ENCODE measurements around the gene DCBLD2. TPM values are rescaled to one million over a fixed set of nuclear protein-coding genes. Genes with fewer than 3 reads are reported as not detected.
A peak's percentile ranks its signal among the peaks of the same experiment; 100 is the strongest.

The DCBLD2 gene
- total and polyA plus RNA-seq, 2 of the 13 experiments (the other 11 are each of a cell fraction or from before 2014, with no cell fraction given), result 43.8 to 56.9 TPM

- TF ChIP-seq ZKSCAN1 (IDR thresholded peaks at IDR 0.05; ENCODE audit: low read length), result no peak
- TF ChIP-seq ZBTB33 (CRISPR knock-in tag; IDR thresholded peaks at IDR 0.05), result no peak
- no peak for TF ChIP-seq ZNF251 (CRISPR knock-in tag; IDR thresholded peaks at IDR 0.05)
- TF ChIP-seq ZBTB26 (CRISPR knock-in tag; IDR thresholded peaks at IDR 0.05; ENCODE audit: borderline replicate concordance), result no peak; the same call in 1 of the 2 replicates
- TF ChIP-seq ZNF292 (CRISPR knock-in tag; IDR thresholded peaks at IDR 0.05; ENCODE audit: borderline replicate concordance, low read depth), result peak; percentile 44; the same call in 1 of the 2 replicates
- no peak for TF ChIP-seq ZBTB20 (CRISPR knock-in tag; IDR thresholded peaks at IDR 0.05; ENCODE audit: borderline replicate concordance, low read depth)
- TF ChIP-seq CEBPZ (IDR thresholded peaks at IDR 0.05; ENCODE audit: low read length), result no peak
- TF ChIP-seq CREB3 (CRISPR knock-in tag; IDR thresholded peaks at IDR 0.05), result peak; percentile 76; the same call in 1 of the 2 replicates
- no peak for TF ChIP-seq SRF (IDR thresholded peaks at IDR 0.05; ENCODE audit: low read depth, low read length)
- no peak for TF ChIP-seq BCLAF1 (IDR thresholded peaks at IDR 0.05)
- TF ChIP-seq KDM4B (CRISPR knock-in tag; IDR thresholded peaks at IDR 0.05), result peak; percentile 70
- no peak for TF ChIP-seq TRAFD1 (CRISPR knock-in tag; IDR thresholded peaks at IDR 0.05; ENCODE audit: borderline replicate concordance)
- TF ChIP-seq ZNF546 (CRISPR knock-in tag; conservative IDR thresholded peaks at IDR 0.05), result peak; percentile 72
- no peak for TF ChIP-seq ZNF746 (CRISPR knock-in tag; IDR thresholded peaks at IDR 0.05)
- TF ChIP-seq SNAPC2 (CRISPR knock-in tag; IDR thresholded peaks at IDR 0.05), result peak; percentile 25; the same call in 1 of the 2 replicates
These were observed at the start of gene DCBLD2 (continued) for GRCh38 chr3:98901392-98902350.

Measured in HepG2 (cell line).